ENCODE measurements around the gene ASPRV1.
A peak's percentile ranks its signal among the peaks of the same experiment; 100 is the strongest.

Gene ASPRV1

GRCh38 chr2:69988086-69988635 is 26.7 kb upstream of the ASPRV1 start:
- DNase-seq, result no peak

GRCh38 chr2:69986691-69987090 is 25.3 kb upstream of the ASPRV1 start:
- DNase-seq, result no peak

GRCh38 chr2:69985688-69986087 is 24.3 kb upstream of the ASPRV1 start:
- no peak for DNase-seq

DNA sequence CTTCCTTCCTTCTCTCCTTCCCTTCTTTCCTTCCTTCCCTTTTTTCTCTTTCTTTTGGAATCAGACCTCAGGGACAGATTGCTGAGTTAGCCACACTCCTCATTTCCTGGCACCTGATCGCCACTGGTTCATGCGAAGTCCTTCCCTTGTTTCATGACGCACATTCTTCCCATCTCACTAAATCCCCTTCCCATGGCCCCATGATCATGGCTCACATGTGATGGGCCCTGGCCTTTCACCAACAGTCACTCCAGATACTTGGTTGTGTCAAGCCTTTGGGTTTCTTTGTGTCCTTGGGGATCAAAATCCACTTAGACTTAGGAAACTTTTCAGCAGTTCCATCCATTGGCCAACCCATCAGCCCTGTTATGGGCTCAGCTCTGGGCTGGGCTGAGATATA is 23.8 kb upstream of the ASPRV1 start:
- DNase-seq, result no peak

- DNase-seq, result no peak
Measured at GRCh38 chr2:69983392-69983966, 22.0 kb upstream of the ASPRV1 start.

- peak; percentile 61 for DNase-seq
Measured at GRCh38 chr2:69979902-69980807, 18.7 kb upstream of the ASPRV1 start.

DNA sequence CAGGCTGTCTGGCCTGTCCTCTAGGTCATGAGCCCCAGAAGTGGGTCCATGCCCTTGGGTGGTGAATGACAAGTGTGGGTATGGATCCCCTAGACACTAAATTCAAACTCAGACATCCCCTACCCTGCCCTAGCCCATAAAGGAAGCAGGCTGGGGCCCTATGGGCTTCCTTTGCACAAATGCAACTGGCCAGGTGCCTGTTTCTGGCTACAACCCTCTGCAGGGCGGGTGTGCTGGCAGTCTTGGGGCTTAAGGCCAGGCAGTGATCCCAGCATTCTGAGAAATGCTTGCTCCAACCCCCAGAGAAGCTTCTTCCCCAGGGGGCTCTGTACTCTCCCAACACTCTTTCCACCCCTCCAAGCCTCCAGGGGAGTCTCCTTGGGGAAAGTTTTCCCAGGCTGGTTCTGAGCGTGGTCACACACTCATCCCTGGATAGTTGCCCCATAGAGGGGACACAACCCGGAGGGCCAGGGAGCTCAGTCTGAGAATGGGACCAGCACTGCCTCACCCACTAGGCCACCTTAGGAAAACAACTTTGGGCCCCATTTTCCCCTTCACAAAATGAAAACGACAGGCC is 16.6 kb upstream of the ASPRV1 start:
- DNase-seq, result no peak

GRCh38 chr2:69977186-69977585 is 15.8 kb upstream of the ASPRV1 start:
- DNase-seq, result no peak

DNA sequence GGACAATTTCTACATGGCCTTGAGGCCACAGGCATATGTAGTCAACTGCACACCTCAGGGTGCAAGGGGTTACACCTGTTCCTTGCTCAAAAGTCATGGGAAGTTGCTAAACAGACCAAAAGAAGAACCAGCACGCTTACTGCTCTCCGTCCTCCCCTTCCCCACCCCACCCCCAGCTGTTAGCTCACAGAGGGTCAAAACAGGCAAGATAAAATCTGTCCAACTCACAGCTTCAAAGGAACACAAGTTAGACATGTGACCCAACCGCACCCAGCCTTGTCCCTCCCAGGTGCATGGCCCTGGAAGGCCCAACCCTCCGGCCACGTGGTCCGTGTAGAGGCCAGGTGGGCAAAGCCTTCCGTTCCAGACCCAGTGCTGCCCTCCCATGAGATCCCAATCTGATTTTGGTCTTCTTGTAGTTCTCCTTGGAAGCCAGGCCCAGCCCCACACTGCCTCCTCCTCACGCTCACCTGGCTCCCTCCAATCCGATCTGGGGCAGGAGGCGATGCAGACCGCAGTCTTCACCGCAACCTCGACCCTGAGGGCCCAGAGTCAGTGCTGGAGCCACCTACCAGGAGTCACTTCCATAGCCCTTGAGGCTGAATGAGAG is 14.5 kb upstream of the ASPRV1 start:
- no peak for DNase-seq

- no peak for DNase-seq
Measured at GRCh38 chr2:69975136-69975852, 13.9 kb upstream of the ASPRV1 start.

GRCh38 chr2:69973335-69973735 is 11.9 kb upstream of the ASPRV1 start:
- DNase-seq, result peak; percentile 12

DNA sequence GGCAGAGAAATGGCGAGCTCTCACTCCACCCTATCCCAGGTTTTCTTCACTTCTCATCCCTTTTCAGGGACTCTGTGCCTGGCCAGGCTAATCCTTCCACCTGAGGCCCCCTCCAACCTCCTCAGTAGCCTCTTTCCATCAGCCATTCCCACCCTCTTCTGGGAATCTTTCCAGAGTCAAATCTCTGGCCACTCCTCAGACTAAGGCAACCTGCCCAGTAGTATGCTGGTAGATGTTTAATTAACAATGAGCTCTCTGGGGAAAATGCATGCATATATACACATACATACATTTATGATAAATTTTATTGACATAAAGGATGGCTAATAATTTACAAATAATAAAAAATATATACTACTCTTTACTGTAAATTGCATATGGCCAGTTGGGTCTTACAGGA is 11.4 kb upstream of the ASPRV1 start:
- no peak for DNase-seq

DNA sequence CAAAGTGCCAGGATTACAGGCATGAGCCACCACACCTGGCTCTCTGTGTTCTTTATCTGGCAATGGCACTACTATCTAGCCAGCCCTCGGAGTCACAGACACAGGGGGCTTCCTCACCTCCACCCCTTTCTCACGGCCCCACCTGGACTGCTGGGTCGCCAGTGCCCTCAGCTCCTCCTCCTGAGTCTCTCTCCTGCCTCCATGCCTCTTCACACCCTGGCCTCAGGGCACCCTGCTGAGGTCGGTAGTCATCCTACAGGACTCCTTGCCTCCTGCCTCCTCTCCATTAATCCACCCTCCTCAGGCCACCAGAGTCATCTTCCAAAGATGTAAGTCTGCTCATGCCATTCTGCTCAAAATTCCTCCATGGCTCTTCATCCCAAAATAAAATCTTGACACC is 8.6 kb upstream of the ASPRV1 start:
- no peak for DNase-seq

GRCh38 chr2:69969126-69969983 is 7.9 kb upstream of the ASPRV1 start:
- no peak for DNase-seq

- DNase-seq, result no peak
Measured at GRCh38 chr2:69968609-69969008, 7.2 kb upstream of the ASPRV1 start.

DNA sequence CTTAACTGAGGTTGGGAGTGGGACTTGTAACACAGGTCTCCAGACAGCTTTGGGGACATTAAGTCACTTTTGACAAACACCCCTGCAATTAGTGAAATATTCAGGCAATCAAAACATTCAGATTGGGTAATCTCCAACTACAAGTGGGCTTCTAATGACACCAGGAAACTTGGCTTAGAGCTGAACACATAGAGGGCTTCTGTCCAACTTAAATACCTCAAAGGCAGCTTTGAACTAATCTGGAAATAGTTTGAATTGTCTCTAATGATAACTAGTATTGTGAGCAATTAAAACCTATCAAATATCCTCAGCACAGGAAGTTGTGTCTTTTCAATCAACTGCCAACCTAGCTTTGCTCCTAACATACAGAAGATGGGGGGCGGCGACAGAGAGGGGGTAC is 5.1 kb upstream of the ASPRV1 start:
- no peak for DNase-seq

DNA sequence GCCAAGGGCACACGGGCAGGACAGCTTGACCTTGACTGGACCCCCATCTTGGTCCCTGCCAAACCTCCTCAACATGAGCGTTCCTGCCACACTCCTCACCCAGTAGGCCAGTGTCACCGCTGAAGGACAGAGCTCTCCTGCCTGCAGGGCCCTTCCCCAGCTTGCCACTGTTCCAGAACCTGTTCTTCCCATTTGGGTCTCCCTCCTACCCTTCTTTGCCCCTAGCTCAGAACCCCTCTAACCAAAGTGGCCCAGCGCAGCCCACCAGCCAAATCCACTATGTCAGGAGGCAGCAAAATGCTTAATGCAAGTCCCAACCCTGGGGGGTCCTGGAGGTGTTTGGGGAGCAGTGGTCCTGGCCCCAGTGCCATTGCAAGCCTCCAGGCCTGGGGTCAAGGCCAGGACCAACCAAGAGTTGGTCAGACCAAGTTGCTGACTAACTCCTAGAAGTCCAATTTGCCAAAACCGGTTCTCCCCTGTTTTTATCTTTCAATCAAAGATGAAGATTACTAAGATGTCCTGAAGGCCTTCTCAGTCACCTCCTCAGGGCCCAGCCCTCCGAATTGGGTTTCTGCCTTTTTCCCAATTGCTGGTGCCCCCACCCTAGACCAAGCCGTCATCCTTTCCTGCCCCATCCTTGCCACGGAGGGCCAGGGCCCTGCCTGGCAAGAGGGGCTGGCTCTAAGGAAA is 4.5 kb upstream of the ASPRV1 start:
- DNase-seq, result no peak

- no peak for DNase-seq
Measured at GRCh38 chr2:69964353-69964841, 3.0 kb upstream of the ASPRV1 start.

- DNase-seq, result no peak
Measured at GRCh38 chr2:69962986-69963730, 1.7 kb upstream of the ASPRV1 start.

- DNase-seq, result no peak
Measured at GRCh38 chr2:69960821-69961220, 610 bp downstream of the ASPRV1 start.
